Measurements from ENCODE around the gene RABGGTA.

Gene RABGGTA

GRCh38 chr14:24262821-24263733, 8.3 kb downstream of the RABGGTA start, which contains the start of gene TGM1:
Gene TGM1 (minus strand): TSS chr14:24263177. CDS start chr14:24262352, 825 bp downstream.
- Histone ChIP-seq H3K27ac (ENCODE audit: low read length) (no peak within 1 kb of the TSS), H3K36me3 (ENCODE audit: insufficient read depth, low read depth, low read length) (no peaks in the 10 kb centered on the region), H3K4me1 (ENCODE audit: insufficient read depth, low read length) (peaks cover 4% of the 10 kb centered on the region; the same call in 1 of the 2 replicates), H3K27me3 (ENCODE audit: insufficient read depth, low read length) (no peaks in the 10 kb centered on the region), H3K9ac (ENCODE audit: low read depth, low read length) (peak within 1 kb of the TSS; percentile 6; the same call in 1 of the 2 replicates), H3K4me3 (ENCODE audit: low read length) (no peak within 1 kb of the TSS), H3K9me3 (ENCODE audit: insufficient read depth, low read depth, low read length) (no peaks in the 10 kb centered on the region)

DNA sequence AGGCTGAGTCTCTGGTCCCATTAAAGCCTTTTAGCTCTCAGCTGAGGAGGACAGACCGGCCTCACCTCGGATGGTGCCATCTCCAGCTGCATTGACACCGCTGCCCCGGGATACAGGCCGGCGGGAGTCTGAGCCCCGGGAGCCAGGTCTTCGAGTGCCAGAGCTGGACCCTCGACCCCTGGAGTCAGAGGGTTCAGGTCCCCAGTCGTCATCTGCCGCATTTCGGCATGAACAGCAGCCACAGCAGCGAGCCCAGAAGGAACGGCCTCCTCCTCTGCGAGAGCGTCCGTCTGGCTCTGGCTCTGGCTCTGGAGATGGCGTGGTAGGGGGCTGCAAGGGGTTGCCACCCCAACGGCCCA, 9.4 kb downstream of the RABGGTA start:
- no peaks in the 10 kb centered on the region for H3K27me3 ChIP-seq (ENCODE audit: insufficient read depth, low read length)
- no peaks in the 10 kb centered on the region for H3K9me3 ChIP-seq (ENCODE audit: insufficient read depth, low read depth, low read length)
- no peak overlapping the region for H3K27ac ChIP-seq (ENCODE audit: low read length)
- H3K36me3 ChIP-seq (ENCODE audit: insufficient read depth, low read depth, low read length): no peaks in the 10 kb centered on the region
- no peak overlapping the region for H3K4me3 ChIP-seq (ENCODE audit: low read length)
- peaks cover 4% of the 10 kb centered on the region; the same call in 1 of the 2 replicates for H3K4me1 ChIP-seq (ENCODE audit: insufficient read depth, low read length)
- H3K9ac ChIP-seq (ENCODE audit: low read depth, low read length): no peak overlapping the region

GRCh38 chr14:24261256-24261968, 10.0 kb downstream of the RABGGTA start:
- H3K27ac ChIP-seq (ENCODE audit: low read length): no peak overlapping the region
- peaks cover 4% of the 10 kb centered on the region; the same call in 1 of the 2 replicates for H3K4me1 ChIP-seq (ENCODE audit: insufficient read depth, low read length)
- H3K9me3 ChIP-seq (ENCODE audit: insufficient read depth, low read depth, low read length): no peaks in the 10 kb centered on the region
- no peaks in the 10 kb centered on the region for H3K36me3 ChIP-seq (ENCODE audit: insufficient read depth, low read depth, low read length)
- H3K4me3 ChIP-seq (ENCODE audit: low read length): no peak overlapping the region
- no peak overlapping the region for H3K9ac ChIP-seq (ENCODE audit: low read depth, low read length)
- no peaks in the 10 kb centered on the region for H3K27me3 ChIP-seq (ENCODE audit: insufficient read depth, low read length)

- Histone ChIP-seq H3K4me1 (ENCODE audit: insufficient read depth, low read length) (peaks cover 4% of the 10 kb centered on the region; the same call in 1 of the 2 replicates), H3K36me3 (ENCODE audit: insufficient read depth, low read depth, low read length) (no peaks in the 10 kb centered on the region), H3K27ac (ENCODE audit: low read length) (no peak overlapping the region), H3K27me3 (ENCODE audit: insufficient read depth, low read length) (no peaks in the 10 kb centered on the region), H3K9me3 (ENCODE audit: insufficient read depth, low read depth, low read length) (no peaks in the 10 kb centered on the region), H3K9ac (ENCODE audit: low read depth, low read length) (no peak overlapping the region), H3K4me3 (ENCODE audit: low read length) (no peak overlapping the region)
These were observed 10.6 kb downstream of the RABGGTA start for GRCh38 chr14:24260780-24261157.

DNA sequence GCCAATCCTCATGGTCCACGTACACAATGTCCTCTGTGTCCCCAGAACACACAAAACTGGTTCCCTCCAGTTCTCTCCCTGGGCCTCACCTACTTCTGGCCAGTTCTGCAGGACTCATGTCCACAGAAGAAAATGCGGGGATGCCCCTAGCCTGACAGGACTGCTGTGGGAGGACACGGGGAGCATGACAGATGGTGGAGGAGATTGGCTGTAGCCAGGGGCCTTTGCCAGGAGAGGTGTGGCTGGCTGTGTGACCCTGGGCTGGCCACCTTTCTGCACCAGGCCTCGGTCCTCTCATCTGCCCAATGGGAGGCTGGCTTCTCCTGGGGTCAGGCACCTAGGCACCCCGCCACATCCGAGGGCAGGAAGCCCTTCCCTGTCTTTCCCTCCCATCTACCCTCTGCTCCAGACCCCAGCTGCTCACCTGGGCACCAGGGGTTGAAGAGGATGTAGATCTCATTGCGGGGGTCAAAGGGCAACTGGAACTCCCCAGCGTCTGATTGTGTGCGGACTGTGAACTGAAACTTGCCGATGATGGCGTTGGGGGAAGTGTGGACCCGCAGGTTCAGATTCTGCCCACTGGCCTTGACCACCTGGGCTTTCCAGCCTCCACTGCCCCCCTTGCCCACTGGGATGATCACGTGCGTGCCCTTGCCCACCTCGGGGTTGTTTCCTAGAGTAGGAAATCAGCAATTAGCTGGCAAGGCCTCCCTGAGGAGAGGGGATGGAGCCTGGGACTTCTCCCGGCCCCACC, 11.2 kb downstream of the RABGGTA start:
- H3K9me3 ChIP-seq (ENCODE audit: insufficient read depth, low read depth, low read length): no peaks in the 10 kb centered on the region
- H3K4me3 ChIP-seq (ENCODE audit: low read length): no peak overlapping the region
- peaks cover 4% of the 10 kb centered on the region; the same call in 1 of the 2 replicates for H3K4me1 ChIP-seq (ENCODE audit: insufficient read depth, low read length)
- H3K27ac ChIP-seq (ENCODE audit: low read length): no peak overlapping the region
- H3K27me3 ChIP-seq (ENCODE audit: insufficient read depth, low read length): no peaks in the 10 kb centered on the region
- no peaks in the 10 kb centered on the region for H3K36me3 ChIP-seq (ENCODE audit: insufficient read depth, low read depth, low read length)
- H3K9ac ChIP-seq (ENCODE audit: low read depth, low read length): no peak overlapping the region; the same call in 1 of the 2 replicates

DNA sequence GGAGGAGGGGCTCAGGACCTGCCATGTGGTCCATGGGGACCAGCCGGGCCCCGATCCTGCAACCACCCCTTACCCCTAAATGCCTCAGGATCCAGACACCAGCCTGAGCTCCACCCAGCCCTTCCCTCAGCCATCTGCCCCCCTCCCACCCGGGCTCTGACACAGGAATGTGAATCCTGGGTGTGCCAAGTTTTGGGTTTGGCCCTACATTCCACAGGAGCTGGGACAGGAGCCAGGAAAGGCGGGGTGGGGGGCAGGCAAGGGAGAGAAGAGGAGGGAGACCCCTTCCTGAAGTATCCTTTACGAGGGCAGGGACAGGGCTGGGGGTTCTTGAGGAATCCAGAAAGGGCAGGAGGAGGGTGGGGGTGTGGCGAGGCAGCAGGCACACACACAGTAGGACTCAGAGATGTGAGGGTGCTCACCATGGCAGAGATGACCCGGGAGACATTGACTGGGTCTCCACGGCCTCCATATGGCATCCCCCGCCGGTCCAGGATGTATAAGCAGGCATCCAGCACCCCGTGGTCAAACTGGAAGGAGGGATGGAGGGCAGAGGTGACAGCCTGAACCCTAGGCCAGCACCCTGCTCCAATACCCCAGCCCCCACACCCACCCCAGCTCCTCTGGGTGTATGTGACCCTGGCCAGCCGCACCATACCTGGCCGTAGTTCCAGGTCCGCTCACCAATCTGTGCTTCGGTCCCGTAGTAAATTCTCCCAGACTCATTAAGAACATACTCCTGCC, 11.9 kb downstream of the RABGGTA start:
- Histone ChIP-seq H3K9ac (ENCODE audit: low read depth, low read length) (no peak overlapping the region), H3K36me3 (ENCODE audit: insufficient read depth, low read depth, low read length) (no peaks in the 10 kb centered on the region), H3K27me3 (ENCODE audit: insufficient read depth, low read length) (no peaks in the 10 kb centered on the region), H3K27ac (ENCODE audit: low read length) (no peak overlapping the region), H3K4me3 (ENCODE audit: low read length) (no peak overlapping the region), H3K9me3 (ENCODE audit: insufficient read depth, low read depth, low read length) (no peaks in the 10 kb centered on the region), H3K4me1 (ENCODE audit: insufficient read depth, low read length) (peaks cover 4% of the 10 kb centered on the region; the same call in 1 of the 2 replicates)

DNA sequence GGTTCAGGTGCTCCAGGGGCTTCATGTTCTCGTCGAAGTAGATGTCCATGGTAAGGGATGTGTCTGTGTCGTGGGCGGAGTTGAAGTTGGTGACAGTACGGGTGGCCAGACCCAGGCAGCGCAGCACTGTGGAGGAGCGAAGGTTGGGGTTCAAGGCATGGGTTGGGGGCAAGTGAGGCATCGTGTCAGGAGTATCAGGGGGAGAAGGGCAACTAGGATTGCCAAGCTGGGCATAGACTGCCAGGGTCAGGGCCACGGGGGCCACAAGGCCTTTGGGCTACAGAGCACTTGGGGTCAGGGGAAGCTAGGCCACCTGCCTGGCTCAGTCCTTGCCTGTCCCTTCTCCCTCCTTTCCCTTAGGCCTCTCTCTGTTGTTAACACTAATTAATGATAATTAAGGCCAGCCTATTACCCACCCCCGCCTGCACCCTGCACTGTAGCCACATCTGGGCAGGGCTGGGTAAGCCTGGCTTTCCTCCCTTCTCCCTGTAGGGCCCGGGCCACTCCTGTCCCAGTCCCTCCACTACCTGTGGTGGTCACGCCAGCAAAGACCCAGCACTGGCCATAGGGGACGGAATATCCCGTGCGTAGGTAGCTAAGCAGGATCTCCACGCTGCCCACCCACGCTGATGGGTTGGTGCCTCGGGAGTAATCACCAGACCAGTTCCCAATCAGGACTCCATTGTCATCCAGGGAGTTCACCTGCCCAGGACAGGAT, 12.7 kb downstream of the RABGGTA start:
- Histone ChIP-seq H3K9ac (ENCODE audit: low read depth, low read length) (no peak overlapping the region), H3K4me1 (ENCODE audit: insufficient read depth, low read length) (0 out of 2 replicates have a peak, but pooled peaks cover under 1% of the 10 kb centered on the region), H3K4me3 (ENCODE audit: low read length) (no peak overlapping the region), H3K36me3 (ENCODE audit: insufficient read depth, low read depth, low read length) (no peaks in the 10 kb centered on the region), H3K27me3 (ENCODE audit: insufficient read depth, low read length) (no peaks in the 10 kb centered on the region), H3K9me3 (ENCODE audit: insufficient read depth, low read depth, low read length) (no peaks in the 10 kb centered on the region), H3K27ac (ENCODE audit: low read length) (no peak overlapping the region)

GRCh38 chr14:24258119-24258518, 13.3 kb downstream of the RABGGTA start:
- Histone ChIP-seq H3K27me3 (ENCODE audit: insufficient read depth, low read length) (no peaks in the 10 kb centered on the region), H3K27ac (ENCODE audit: low read length) (no peak overlapping the region), H3K36me3 (ENCODE audit: insufficient read depth, low read depth, low read length) (no peaks in the 10 kb centered on the region), H3K4me3 (ENCODE audit: low read length) (no peak overlapping the region), H3K4me1 (ENCODE audit: insufficient read depth, low read length) (no peaks in the 10 kb centered on the region), H3K9me3 (ENCODE audit: insufficient read depth, low read depth, low read length) (no peaks in the 10 kb centered on the region), H3K9ac (ENCODE audit: low read depth, low read length) (no peak overlapping the region)

DNA sequence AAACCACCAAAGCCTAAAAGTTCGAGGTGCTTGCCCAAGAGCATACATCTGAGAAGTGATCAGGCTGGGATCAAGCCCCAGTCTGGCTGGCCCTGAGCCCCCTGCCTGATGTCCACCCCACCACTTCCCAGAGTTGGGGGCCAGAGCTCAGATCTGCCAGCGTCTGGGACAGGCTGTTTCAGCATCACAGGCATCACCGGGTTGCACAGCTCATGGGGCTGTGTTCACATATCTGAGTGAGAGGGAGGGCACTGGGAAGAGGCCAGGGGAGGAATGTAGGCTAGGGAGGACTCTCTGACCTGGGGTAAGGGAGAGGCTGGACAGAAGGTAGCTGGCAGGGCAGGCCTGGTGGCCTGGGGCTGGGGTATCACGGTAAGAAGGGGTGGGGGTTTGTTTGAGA, 14.4 kb downstream of the RABGGTA start:
- Histone ChIP-seq H3K27me3 (ENCODE audit: insufficient read depth, low read length) (no peaks in the 10 kb centered on the region), H3K4me3 (ENCODE audit: low read length) (no peak overlapping the region), H3K4me1 (ENCODE audit: insufficient read depth, low read length) (no peaks in the 10 kb centered on the region), H3K9me3 (ENCODE audit: insufficient read depth, low read depth, low read length) (no peaks in the 10 kb centered on the region), H3K36me3 (ENCODE audit: insufficient read depth, low read depth, low read length) (no peaks in the 10 kb centered on the region), H3K27ac (ENCODE audit: low read length) (no peak overlapping the region), H3K9ac (ENCODE audit: low read depth, low read length) (no peak overlapping the region)

DNA sequence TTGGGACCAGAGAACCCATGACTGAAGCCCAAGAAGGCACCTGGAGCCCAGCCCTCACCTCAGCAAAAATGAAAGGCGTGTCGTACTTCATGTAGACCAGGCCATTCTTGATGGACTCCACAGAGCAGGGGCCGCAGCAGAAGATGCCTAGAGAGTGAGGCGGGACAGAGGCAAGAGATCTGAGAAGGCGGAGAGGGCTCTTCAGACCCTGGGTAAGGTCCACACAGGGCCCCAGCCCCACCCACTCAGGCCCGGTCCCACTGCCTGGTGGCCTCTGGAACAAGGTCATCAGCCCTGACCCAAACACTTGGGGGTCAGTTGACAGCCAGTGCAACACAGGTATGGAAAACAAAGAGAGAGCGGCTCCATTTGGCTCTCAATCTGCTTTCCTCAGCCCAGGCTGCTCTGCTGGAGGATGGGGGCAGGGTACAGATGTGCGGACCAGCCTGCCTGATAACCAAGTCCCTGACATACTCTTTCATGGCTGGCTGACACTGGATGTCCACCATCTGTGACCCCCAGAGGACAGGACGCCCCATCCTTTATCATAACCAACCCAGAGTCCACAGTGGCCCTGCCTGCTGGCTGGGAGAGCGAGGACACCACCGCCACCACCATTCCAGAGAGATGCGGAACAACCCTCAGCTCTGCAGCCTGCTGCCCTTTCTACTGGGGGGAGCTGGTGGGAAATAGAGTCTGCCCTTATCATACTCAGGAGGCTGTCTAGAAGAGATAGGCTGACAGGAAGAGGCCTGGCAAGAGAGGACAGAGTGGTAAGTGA, 15.3 kb downstream of the RABGGTA start:
- Histone ChIP-seq H3K4me3 (ENCODE audit: low read length) (no peak overlapping the region), H3K9me3 (ENCODE audit: insufficient read depth, low read depth, low read length) (no peaks in the 10 kb centered on the region), H3K9ac (ENCODE audit: low read depth, low read length) (no peak overlapping the region), H3K27ac (ENCODE audit: low read length) (no peak overlapping the region), H3K4me1 (ENCODE audit: insufficient read depth, low read length) (no peaks in the 10 kb centered on the region), H3K27me3 (ENCODE audit: insufficient read depth, low read length) (no peaks in the 10 kb centered on the region), H3K36me3 (ENCODE audit: insufficient read depth, low read depth, low read length) (no peaks in the 10 kb centered on the region)

Measured in iPS-20b (cell line).